Astrocyte (in vitro differentiated cells and primary cell): Measurements from ENCODE around the gene PSMD1.

Experiments
- CTCF ChIP-seq: IDR thresholded peaks from 2 replicates; pipeline ENCODE4 v1.5.1; 2011; ENCODE audit warnings: low read depth, mild to moderate bottlenecking, inconsistent platforms, low read length, moderate library complexity; ENCODE audit not compliant: insufficient read depth
- EZH2 ChIP-seq: IDR thresholded peaks from 2 replicates; pipeline ENCODE4 v1.6.1; 2012; ENCODE audit warnings: mild to moderate bottlenecking, low read length, inconsistent platforms; ENCODE audit not compliant: insufficient read depth

DNA sequence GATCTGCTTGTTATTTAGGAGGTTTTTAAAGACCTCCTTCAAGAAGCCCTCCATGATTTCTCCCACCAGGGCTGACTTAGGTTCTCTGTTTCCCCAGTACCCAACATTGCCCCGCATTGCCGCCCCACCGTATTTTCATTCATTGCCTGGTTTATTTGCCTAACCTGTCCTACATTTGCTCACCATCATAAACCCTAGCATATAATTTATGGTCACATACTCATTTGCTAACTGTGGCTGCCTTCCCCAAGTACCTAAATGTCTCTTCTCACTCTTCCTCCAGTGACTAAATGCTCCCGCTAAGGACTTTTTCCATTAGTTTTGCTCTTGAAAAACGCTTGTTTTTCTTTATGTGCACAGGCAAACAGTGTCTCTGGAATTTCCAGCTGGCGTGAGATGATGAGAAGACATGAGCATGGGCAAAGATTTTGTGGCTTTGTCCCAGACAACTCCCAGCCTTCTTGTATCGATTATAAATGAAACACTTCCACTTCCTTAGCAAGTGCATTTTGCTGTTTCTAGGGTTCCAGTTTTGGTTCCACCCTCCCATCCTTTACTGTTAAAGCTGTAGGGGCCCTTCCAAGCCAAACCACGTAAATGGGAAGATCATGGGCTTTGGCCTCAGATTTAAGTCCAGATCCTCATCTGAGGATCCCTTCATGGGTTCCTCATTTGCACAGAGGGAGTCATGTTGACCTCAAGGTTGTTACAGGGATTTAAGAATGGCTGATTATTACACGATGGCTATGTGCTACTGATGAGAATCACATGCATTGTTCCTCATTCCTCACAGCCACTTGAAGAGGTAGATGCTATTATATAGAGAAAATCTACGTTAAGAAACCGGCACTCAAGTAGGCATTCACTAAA, 120.7 kb downstream of the PSMD1 start:
- TF ChIP-seq CTCF, result no peak
- TF ChIP-seq EZH2, result no peak
